ENCODE data around the gene KIAA0930.
"Not testable (repeated sequence)": the region's sequence is repeated elsewhere in the genome, so short reads cannot be mapped to it uniquely, and the experiment has no call there.

Gene KIAA0930

GRCh38 chr22:45262931-45263462, 22.3 kb upstream of the KIAA0930 start:
- DNase-seq: no peak

- DNase-seq: no peak
Observed at GRCh38 chr22:45262195-45262930, 21.7 kb upstream of the KIAA0930 start.

GRCh38 chr22:45261407-45262088, 20.9 kb upstream of the KIAA0930 start:
- DNase-seq: no peak

GRCh38 chr22:45260395-45260759, 19.7 kb upstream of the KIAA0930 start:
- not testable (repeated sequence) for DNase-seq

- DNase-seq: no peak
Observed at GRCh38 chr22:45259754-45260394, 19.2 kb upstream of the KIAA0930 start.

GRCh38 chr22:45257941-45258340, 17.2 kb upstream of the KIAA0930 start:
- DNase-seq: not testable (repeated sequence)

GRCh38 chr22:45254789-45255278, 14.1 kb upstream of the KIAA0930 start:
- peak; percentile 78 for DNase-seq

- peak; percentile 26 for DNase-seq
Observed at GRCh38 chr22:45254388-45254787, 13.7 kb upstream of the KIAA0930 start.

- DNase-seq: no peak
Observed at GRCh38 chr22:45253039-45253641, 12.4 kb upstream of the KIAA0930 start.

- no peak for DNase-seq
Observed at GRCh38 chr22:45251825-45252224, 11.1 kb upstream of the KIAA0930 start.

- no peak for DNase-seq
Observed at GRCh38 chr22:45248832-45249561, 8.3 kb upstream of the KIAA0930 start.

- no peak for DNase-seq
Observed at GRCh38 chr22:45246060-45246985, 5.6 kb upstream of the KIAA0930 start.

GRCh38 chr22:45244916-45245315, 4.2 kb upstream of the KIAA0930 start:
- no peak for DNase-seq

GRCh38 chr22:45242778-45243191, 2.1 kb upstream of the KIAA0930 start:
- no peak for DNase-seq

GRCh38 chr22:45240104-45240809, 437 bp downstream of the KIAA0930 start:
- DNase-seq: peak; percentile 25

- DNase-seq: no peak
Observed at GRCh38 chr22:45239681-45240051, 1.0 kb downstream of the KIAA0930 start.

GRCh38 chr22:45238957-45239680, 1.6 kb downstream of the KIAA0930 start:
- no peak for DNase-seq

- DNase-seq: no peak
Observed at GRCh38 chr22:45238076-45238956, 2.4 kb downstream of the KIAA0930 start.

Measured in activated CD4-positive, alpha-beta T cell treated with anti-CD3 and anti-CD28 coated beads, Interleukin-2, Interleukin-6, amounts not matched to agents 100 ng/mL and 50 ng/mL, durations not matched to agents 16 hours and 8 hours (primary cell).